Caki2 (cell line): ENCODE data around the gene NEURL1B. TPM values are rescaled to one million over a fixed set of nuclear protein-coding genes. Genes with fewer than 3 reads are reported as not detected.
"Not testable (repeated sequence)": the region's sequence is repeated elsewhere in the genome, so short reads cannot be mapped to it uniquely, and the experiment has no call there.

Source experiments
- DNase-seq: peaks from one replicate; pipeline ENCODE4 v3.0.0-alpha.2; 2015; ENCODE audit warnings: low read depth
- in situ Hi-C: cut with HindIII; loops from 2 replicates; pipeline ENCODE4 v1.10.0; 2016; ENCODE audit warnings: low sequenced_read_pairs, low pct_unique_long_range_greater_than_20kb, mixed read lengths
- total RNA-seq: library from RNA; depleted of rRNA; stranded (reverse); fragments of >200 nt; shearing (Covaris generic); gene quantifications from 2 replicates; pipeline ENCODE4 v1.2.3, GENCODE V29; 2014; ENCODE audit warnings: low replicate concordance; rRNA removed

The NEURL1B gene, protein sequence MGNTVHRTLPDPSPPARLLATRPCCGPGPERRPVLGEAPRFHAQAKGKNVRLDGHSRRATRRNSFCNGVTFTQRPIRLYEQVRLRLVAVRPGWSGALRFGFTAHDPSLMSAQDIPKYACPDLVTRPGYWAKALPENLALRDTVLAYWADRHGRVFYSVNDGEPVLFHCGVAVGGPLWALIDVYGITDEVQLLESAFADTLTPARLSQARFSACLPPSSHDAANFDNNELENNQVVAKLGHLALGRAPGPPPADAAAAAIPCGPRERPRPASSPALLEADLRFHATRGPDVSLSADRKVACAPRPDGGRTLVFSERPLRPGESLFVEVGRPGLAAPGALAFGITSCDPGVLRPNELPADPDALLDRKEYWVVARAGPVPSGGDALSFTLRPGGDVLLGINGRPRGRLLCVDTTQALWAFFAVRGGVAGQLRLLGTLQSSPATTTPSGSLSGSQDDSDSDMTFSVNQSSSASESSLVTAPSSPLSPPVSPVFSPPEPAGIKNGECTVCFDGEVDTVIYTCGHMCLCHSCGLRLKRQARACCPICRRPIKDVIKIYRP
- total RNA-seq = 9.7 and 13.8 TPM in 2 replicates

- in situ Hi-C loops = no loop called here
These were observed at the start of gene NEURL1B for GRCh38 chr5:172640822-172641358. Gene NEURL1B (plus strand): TSS chr5:172641263. CDS start chr5:172641407, 144 bp downstream.

GRCh38 chr5:172591636-172592035 lies 49.4 kb upstream of the NEURL1B start:
- no peak for DNase-seq
- in situ Hi-C loops = no loop called here

More at GRCh38 chr5:172640822-172641358, at the start of gene NEURL1B:
- peak; percentile 79 for DNase-seq

DNA sequence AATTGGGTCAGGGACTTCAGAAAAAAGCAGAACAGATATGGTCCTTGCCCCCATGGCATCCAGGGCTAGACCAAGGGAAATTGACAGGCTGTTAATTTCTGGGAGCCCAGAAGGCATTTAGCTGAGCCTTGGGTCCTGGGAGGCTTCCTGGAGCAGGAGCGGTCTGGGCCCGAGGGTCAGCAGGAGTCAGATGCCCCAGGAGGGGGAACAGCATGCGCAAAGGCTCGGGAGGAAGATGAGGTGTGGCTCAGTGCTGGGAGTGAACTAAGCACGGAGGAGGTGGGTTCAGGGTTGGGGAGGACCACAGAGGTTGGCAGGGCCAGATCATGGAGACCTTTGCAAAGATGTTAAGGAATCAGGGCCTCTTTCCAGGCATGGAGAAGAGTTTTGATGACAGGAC lies 48.2 kb upstream of the NEURL1B start:
- in situ Hi-C loops = no loop called here
- no peak for DNase-seq

GRCh38 chr5:172593306-172593705 lies 47.8 kb upstream of the NEURL1B start:
- in situ Hi-C loops = no loop called here
- no peak for DNase-seq

DNA sequence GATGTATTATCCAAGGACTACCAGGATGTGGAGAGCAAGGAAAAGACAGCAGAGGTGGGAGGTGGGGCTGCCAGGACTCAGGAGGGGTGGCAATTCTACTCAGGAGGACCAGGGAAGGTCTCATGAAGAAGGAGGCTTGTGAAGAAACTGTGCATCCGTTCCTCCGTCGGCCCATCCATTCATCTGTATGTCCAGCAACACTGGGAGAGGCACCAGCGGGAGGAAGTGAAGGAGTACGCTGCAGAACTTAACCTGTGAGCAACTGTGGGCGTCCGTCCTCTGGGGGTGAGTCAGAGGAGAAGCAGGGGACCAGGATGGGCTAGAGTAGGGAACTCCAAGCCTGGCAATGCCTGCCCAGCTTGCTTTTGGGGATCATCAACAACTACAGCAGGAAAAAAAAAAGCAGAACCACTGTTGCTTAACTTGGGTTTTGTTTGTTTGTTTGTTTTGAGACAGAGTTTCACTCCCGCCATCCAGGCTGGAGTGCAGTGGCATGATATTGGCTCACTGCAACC lies 47.3 kb upstream of the NEURL1B start:
- in situ Hi-C loops = no loop called here
- no peak for DNase-seq

- in situ Hi-C loops = no loop called here
- DNase-seq = no peak
These were observed 46.6 kb upstream of the NEURL1B start for GRCh38 chr5:172594431-172594830.

DNA sequence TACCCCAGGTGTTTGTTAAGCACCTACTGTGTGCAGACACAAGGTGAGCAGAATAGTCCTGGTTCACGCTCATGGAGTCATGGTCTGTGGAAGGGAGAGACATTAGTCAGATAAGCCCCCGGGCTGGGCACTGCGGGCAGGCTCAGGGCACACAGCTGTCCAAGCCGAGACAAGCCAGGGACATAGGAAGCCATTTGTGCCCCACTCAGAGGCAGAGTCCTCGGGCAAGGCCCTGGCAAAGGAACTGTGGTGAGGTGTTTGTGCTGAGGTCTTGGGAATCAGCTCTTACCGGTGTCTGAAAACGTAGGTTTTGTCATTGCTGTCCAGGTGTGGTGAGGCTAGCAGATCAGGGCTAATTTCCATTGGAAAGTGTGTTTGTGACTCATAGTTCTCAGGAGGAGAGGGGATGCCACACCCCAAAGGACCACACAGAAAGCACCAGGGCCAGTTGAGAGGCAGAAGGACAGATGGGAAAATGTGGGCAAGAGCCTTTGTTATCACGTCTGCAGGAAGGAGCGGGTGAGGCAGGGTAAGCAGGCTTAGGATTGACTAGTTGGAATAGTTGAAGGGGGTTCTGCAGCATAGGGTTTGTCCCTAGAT lies 46.1 kb upstream of the NEURL1B start:
- in situ Hi-C loops = no loop called here

GRCh38 chr5:172595596-172596455 lies 45.2 kb upstream of the NEURL1B start:
- in situ Hi-C loops = no loop called here
- DNase-seq = no peak

More for the DNA sequence above, 46.1 kb upstream of the NEURL1B start:
- DNase-seq = no peak

DNA sequence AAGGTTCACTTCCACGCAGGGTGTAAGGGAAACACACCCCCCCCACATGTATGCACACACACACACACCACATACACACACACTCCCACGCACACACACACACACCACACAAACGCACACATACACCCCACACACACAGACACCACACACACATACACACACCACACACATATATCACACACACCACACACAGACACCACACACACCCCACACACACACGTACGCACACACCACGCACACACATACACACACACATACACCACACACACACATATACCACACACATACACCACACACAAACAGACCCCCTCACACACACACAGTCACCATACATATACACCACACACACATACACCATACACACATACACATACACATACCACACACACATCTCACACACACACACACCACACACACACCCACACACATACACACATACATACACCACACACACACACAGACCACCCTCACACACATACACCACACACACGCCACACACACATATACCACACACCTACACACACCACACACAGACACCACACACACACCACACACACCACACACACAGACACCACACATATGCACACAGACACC lies 44.3 kb upstream of the NEURL1B start:
- DNase-seq = no peak

DNA sequence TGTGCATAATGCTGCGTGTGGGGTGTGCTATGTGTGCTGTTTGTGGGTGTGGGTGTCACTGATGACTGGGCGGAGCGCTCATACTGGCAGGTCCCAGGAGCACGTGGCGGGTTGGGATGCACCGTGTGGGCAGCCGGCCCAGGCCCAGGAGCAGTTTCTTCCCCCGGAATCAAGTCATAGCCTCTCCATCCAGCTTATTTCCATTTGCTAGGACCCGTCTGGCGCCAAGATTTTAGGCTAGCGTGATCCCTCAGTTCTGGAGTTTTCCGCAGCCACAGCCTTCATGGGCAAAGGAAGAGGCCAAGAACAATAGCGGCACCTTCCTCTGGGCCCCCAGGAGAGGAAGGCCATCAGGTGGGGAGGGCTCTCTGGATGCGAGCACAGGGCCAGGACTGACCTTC lies 43.3 kb upstream of the NEURL1B start:
- in situ Hi-C loops = no loop called here
- DNase-seq = no peak

More for the DNA sequence above, 44.3 kb upstream of the NEURL1B start:
- in situ Hi-C loops = no loop called here

- DNase-seq = no peak
- in situ Hi-C loops = no loop called here
These were observed 42.5 kb upstream of the NEURL1B start for GRCh38 chr5:172598251-172599203.

GRCh38 chr5:172599204-172599567 lies 41.9 kb upstream of the NEURL1B start:
- DNase-seq = no peak
- in situ Hi-C loops = no loop called here

GRCh38 chr5:172600571-172600970 lies 40.5 kb upstream of the NEURL1B start:
- in situ Hi-C loops = no loop called here
- no peak for DNase-seq

GRCh38 chr5:172601576-172601975 lies 39.5 kb upstream of the NEURL1B start:
- in situ Hi-C loops, DNase-seq: not testable (repeated sequence)

GRCh38 chr5:172602783-172603231 lies 38.3 kb upstream of the NEURL1B start:
- in situ Hi-C loops = no loop called here
- no peak for DNase-seq

DNA sequence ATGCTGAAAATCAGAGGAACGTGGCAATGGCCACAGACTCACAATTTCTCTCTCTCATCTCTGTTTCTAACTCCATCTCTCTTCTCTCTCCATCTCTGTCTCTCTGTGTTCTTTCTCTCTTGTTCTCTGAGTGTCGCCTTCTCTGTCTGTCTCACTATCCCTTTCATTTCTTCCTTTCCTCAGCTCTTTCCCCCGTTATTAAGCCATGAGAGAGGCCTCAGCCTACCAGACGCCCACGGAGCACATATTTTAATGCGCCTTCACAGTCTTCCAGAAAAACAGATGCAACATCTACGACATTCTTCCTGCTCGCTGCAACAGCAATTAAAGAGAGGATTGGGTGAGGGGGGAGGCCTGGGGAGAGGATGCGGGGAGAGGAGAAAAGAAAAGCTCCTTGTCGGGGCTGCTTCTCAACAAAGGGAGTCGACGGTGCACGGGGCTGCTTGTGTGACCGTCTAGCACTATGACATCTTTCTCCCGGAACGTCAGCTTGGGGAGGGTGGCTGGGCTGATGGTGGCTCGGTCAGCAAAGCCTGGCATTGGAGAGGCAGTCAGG lies 37.7 kb upstream of the NEURL1B start:
- no peak for DNase-seq
- in situ Hi-C loops = no loop called here
